CD4-positive, alpha-beta memory T cell (primary cell): Measurements from ENCODE around the gene PHLDB3. TPM values are rescaled to one million over a fixed set of nuclear protein-coding genes. Genes with fewer than 3 reads are reported as not detected.

ENCODE experiments used
- CTCF ChIA-PET: fragments of 350-600 bp; sonication (Branson Sonifier 250); formaldehyde crosslinking; loops from one replicate; lab custom pipeline; 2021; ENCODE audit warnings: inconsistent platforms; ENCODE audit not compliant: partially characterized antibody; lab: Charles Lee
- POLR2A ChIA-PET: fragments of 350-600 bp; sonication (Branson Sonifier 250); formaldehyde crosslinking; loops from one replicate; lab custom pipeline; 2021; ENCODE audit not compliant: partially characterized antibody; lab: Charles Lee
- DNase-seq, 5 donors: peaks; one replicate each; pipeline versions ENCODE4 v3.0.0 to v3.0.0-alpha.2; 2020 to 2022; ENCODE audit warnings: mixed read lengths in 1 of 5
- H3K27ac ChIP-seq: one replicate; pipeline ENCODE4 v1.7.0; 2013; ENCODE audit warnings: low read depth, low read length
- H3K27me3 ChIP-seq: 2 replicates; pipeline ENCODE4 v1.7.0; 2013; ENCODE audit warnings: mild to moderate bottlenecking, low read length, moderate library complexity; ENCODE audit not compliant: insufficient read depth
- H3K36me3 ChIP-seq: 2 replicates; pipeline ENCODE4 v1.7.0; 2013; ENCODE audit warnings: mild to moderate bottlenecking, low read length, moderate library complexity; ENCODE audit not compliant: insufficient read depth
- H3K4me1 ChIP-seq: 2 replicates; pipeline ENCODE4 v1.7.0; 2013; ENCODE audit warnings: mild to moderate bottlenecking, low read length, moderate library complexity; ENCODE audit not compliant: insufficient read depth
- H3K4me3 ChIP-seq, 2 donors: one replicate each; pipeline ENCODE4 v1.7.0; 2013; ENCODE audit warnings: low read length in 2 of 2, mild to moderate bottlenecking in 1 of 2
- H3K9me3 ChIP-seq, 2 donors: one replicate each; pipeline ENCODE4 v1.7.0; 2013; ENCODE audit warnings: low read length in 2 of 2, control low read depth in 1 of 2; ENCODE audit not compliant: control insufficient read depth in 1 of 2
- H3K27ac Mint-ChIP-seq, 7 donors: one replicate each; pipeline ENCODE4 v1.8.0; 2020 to 2021; ENCODE audit warnings: mixed read lengths in 7 of 7, mild to moderate bottlenecking in 6 of 7, inconsistent platforms in 3 of 7, moderate library complexity in 3 of 7
- H3K27me3 Mint-ChIP-seq, 2 donors: one replicate each; pipeline ENCODE4 v1.8.0; 2020 to 2021; ENCODE audit warnings: mixed read lengths in 2 of 2
- H3K36me3 Mint-ChIP-seq, 2 donors: one replicate each; pipeline ENCODE4 v1.8.0; 2020 to 2021; ENCODE audit warnings: mixed read lengths in 2 of 2, inconsistent platforms in 1 of 2, mild to moderate bottlenecking in 1 of 2
- H3K4me1 Mint-ChIP-seq, 4 donors: one replicate each; pipeline ENCODE4 v1.8.0; 2020 to 2021; ENCODE audit warnings: mixed read lengths in 4 of 4, mild to moderate bottlenecking in 1 of 4
- H3K4me3 Mint-ChIP-seq, 8 donors: one replicate each; pipeline ENCODE4 v1.8.0; 2020 to 2021; ENCODE audit warnings: mixed read lengths in 8 of 8, mild to moderate bottlenecking in 7 of 8, moderate library complexity in 6 of 8, inconsistent platforms in 3 of 8
- H3K9me3 Mint-ChIP-seq, 8 donors: one replicate each; pipeline ENCODE4 v1.8.0; 2020 to 2021; ENCODE audit warnings: mixed read lengths in 8 of 8, mild to moderate bottlenecking in 5 of 8, inconsistent platforms in 3 of 8, moderate library complexity in 1 of 8
- intact Hi-C: fragments of 100-400 bp; cut with micrococcal nuclease; formaldehyde crosslinking; loops from one replicate; pipeline ENCODE4 v1.15.1; 2023
- polyA plus RNA-seq, 2 donors: library from polyadenylated mRNA; unstranded; fragments of 300-500 nt; fragmentation: Illumina TruSeq; gene quantifications; one replicate each; pipeline ENCODE4 v1.2.3, GENCODE V29; 2021
- total RNA-seq, 2 experiments: library from RNA; stranded (reverse); gene quantifications; one replicate each; pipeline ENCODE4 v1.2.3, GENCODE V29; 2021

The PHLDB3 gene
- total and polyA plus RNA-seq, 4 experiments from 2014 or later = 1.3 to 47.3 (median 21.2) TPM

DNA sequence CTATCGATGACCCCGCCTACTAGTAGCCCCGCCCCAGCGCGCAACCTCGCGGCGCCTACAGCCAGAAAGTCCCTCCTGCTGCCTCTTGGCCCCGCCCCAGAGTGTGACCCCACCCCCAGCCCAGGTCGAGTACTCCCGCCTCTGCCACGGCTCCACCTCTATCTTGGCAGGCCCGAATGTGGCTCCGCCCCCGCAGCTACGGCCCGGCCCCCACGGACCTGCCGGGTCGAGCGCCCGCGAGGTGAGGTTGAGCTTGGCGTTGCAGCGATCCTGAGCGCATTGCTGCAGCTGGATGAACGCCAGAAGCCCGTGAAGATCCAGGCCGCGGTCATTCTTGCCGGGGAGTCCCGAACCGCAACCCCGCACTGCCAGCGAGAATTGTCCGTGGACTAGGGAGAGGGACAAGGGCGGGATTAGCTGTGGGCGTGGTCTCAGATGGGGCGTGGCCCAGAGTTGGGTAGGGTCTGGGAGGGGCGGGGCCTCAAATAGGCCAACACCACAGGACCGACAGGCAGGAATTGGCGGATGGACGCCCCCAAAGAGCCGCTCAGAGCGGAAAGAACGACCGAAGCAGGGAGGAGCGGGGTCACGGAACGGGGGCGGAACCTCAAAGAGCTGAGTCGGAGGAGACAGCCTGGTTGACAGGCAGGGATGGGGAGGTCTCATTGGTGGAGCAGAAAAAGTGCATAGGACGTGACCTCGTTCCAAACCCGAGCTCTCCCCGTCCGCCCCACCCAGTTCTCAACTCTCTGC lies 41.0 kb downstream of the PHLDB3 start:
- Mint-ChIP-seq H3K9me3 (no peaks in the 10 kb centered on the region), H3K36me3 (peaks cover 0 to 2% of the 10 kb centered on the region in 2 donors), H3K4me3 (peak overlapping the region; percentile 90 to 98 (median 94)), H3K27me3 (no peaks in the 10 kb centered on the region), H3K27ac (peak overlapping the region; percentile 95 to 100 (median 99)), H3K4me1 (peaks cover 25 to 64% (median 43%) of the 10 kb centered on the region in 4 donors)
- H3K9me3 ChIP-seq = no peaks in the 10 kb centered on the region
- peak overlapping the region; percentile 79 to 98 for H3K4me3 ChIP-seq
- ChIA-PET POLR2A (interaction anchor here (0.8 to 4.9 kb wide), 27 partner anchors 11 to 205 kb away, joined by 3 to 107 read pairs (median 5); partner anchors contain the start of genes ETHE1, IRGQ, PHLDB3 and PINLYP), CTCF (interaction anchor here (0.7 to 4.0 kb wide), 14 partner anchors 11 to 133 kb away, joined by 3 to 34 read pairs (median 4); partner anchors contain the start of genes IRGQ, PHLDB3 and ZNF576)
- peaks cover 34% of the 10 kb centered on the region for H3K4me1 ChIP-seq
- intact Hi-C loops = loop anchor here (1.0 to 5.0 kb wide), 5 partner anchors 12 to 205 kb away; partner anchors contain the start of genes IRGQ, PHLDB3 and ZNF576
- peak overlapping the region; percentile 80 for H3K27ac ChIP-seq
- no peaks in the 10 kb centered on the region for H3K36me3 ChIP-seq
- H3K27me3 ChIP-seq = no peaks in the 10 kb centered on the region
- peak; percentile 98 to 100 (median 98) for DNase-seq

DNA sequence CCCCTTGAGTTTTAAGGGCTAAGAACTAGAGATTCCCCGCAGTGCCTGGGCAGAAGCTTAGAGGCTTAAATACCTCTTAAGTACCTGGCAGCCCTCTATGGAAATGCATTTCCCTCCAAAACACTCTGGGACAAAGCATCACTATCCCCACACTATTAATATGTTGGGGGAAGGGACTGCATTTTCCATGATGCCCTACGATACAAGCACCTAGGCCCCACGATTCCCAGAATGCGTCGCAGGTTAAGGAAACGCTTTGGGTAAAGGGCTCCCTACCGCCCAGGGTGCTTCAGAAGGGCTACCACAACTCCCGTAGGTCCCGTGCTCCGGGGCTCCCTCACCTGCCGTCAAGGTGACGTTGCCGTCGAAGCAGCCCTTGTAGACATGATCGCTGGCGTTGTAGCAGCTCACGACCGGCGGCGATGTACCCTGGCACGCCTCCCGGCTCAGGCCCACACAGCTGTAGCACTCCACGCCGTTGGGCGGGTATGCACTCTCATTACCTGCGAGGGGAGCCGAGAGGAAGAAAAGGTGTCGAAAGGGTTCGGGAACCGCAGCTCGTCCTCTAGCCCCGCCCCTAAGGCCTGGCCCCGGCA lies 41.7 kb downstream of the PHLDB3 start:
- CTCF ChIA-PET = interaction anchor here (0.9 to 4.0 kb wide), 12 partner anchors 12 to 133 kb away, joined by 3 to 34 read pairs (median 6); partner anchors contain the start of genes IRGQ, PHLDB3 and ZNF576
- Histone ChIP-seq H3K36me3 (no peaks in the 10 kb centered on the region), H3K27ac (peak overlapping the region; percentile 80), H3K4me3 (peak overlapping the region; percentile 34 to 98), H3K9me3 (no peaks in the 10 kb centered on the region), H3K27me3 (no peaks in the 10 kb centered on the region), H3K4me1 (peaks cover 27% of the 10 kb centered on the region)
- Mint-ChIP-seq H3K27ac (peak overlapping the region; percentile 95 to 100 (median 99)), H3K27me3 (no peaks in the 10 kb centered on the region), H3K4me1 (peaks cover 21 to 57% (median 37%) of the 10 kb centered on the region in 4 donors), H3K9me3 (no peaks in the 10 kb centered on the region), H3K36me3 (peaks cover 0 to 2% of the 10 kb centered on the region in 2 donors), H3K4me3 (peak overlapping the region; percentile 90 to 98 (median 94))
- intact Hi-C loops = loop anchor here (1.0 to 5.0 kb wide), 5 partner anchors 12 to 205 kb away; partner anchors contain the start of genes IRGQ, PHLDB3 and ZNF576
- DNase-seq = no peak
- POLR2A ChIA-PET = interaction anchor here (0.9 to 4.9 kb wide), 20 partner anchors 12 to 206 kb away, joined by 3 to 107 read pairs (median 9); partner anchors contain the start of genes ETHE1, IRGQ, PHLDB3 and PINLYP

GRCh38 chr19:43462383-43462782 lies 42.2 kb downstream of the PHLDB3 start:
- Histone ChIP-seq H3K36me3 (no peaks in the 10 kb centered on the region), H3K4me3 (no peak overlapping the region), H3K27ac (no peak overlapping the region), H3K4me1 (peaks cover 22% of the 10 kb centered on the region), H3K9me3 (no peaks in the 10 kb centered on the region), H3K27me3 (no peaks in the 10 kb centered on the region)
- peak overlapping the region; percentile 28 to 98 (median 92) for H3K4me3 Mint-ChIP-seq
- no peaks in the 10 kb centered on the region for H3K27me3 Mint-ChIP-seq
- POLR2A ChIA-PET = interaction anchor here (1.5 to 4.9 kb wide), 8 partner anchors 12 to 133 kb away, joined by 5 to 107 read pairs (median 29); partner anchors contain the start of genes ETHE1, IRGQ, PHLDB3 and ZNF576
- DNase-seq = no peak
- peaks cover 17 to 52% (median 33%) of the 10 kb centered on the region in 4 donors for H3K4me1 Mint-ChIP-seq
- H3K36me3 Mint-ChIP-seq = peaks cover 0 to 2% of the 10 kb centered on the region in 2 donors
- intact Hi-C loops = loop anchor here (2.0 to 5.0 kb wide), 2 partner anchors 16 to 135 kb away; partner anchors contain the start of genes IRGQ and ZNF576
- H3K27ac Mint-ChIP-seq = peak overlapping the region; percentile 65 to 100 (median 99)
- CTCF ChIA-PET = interaction anchor here (0.9 to 4.0 kb wide), 10 partner anchors 12 to 132 kb away, joined by 3 to 34 read pairs (median 12); partner anchors contain the start of gene PHLDB3
- H3K9me3 Mint-ChIP-seq = no peaks in the 10 kb centered on the region

DNA sequence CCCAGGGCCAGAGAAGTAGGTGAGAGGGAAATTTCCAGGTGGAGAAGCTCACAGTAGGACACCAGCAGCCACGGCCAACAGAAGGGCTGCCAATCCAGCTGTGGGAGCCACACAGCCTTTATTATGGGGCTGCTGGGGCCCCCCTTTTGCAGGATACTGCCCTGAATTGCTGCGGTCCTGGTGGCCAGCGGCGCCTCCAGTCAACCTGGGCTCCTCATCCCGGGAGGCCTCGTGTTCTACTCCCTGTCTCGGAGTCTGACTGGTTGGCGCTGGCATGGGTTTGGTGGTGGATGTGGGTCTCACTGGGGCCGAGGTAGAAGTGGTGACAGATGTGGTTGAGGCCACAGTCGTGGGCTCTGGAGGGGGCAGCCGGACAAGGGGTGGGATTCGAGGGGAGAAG lies 43.2 kb downstream of the PHLDB3 start:
- Histone ChIP-seq H3K4me3 (no peak overlapping the region), H3K27me3 (no peaks in the 10 kb centered on the region), H3K9me3 (no peaks in the 10 kb centered on the region), H3K27ac (no peak overlapping the region), H3K36me3 (no peaks in the 10 kb centered on the region), H3K4me1 (peaks cover 20% of the 10 kb centered on the region)
- DNase-seq = no peak
- H3K9me3 Mint-ChIP-seq = no peaks in the 10 kb centered on the region
- ChIA-PET POLR2A (interaction anchor here (0.8 to 2.2 kb wide), 4 partner anchors 14 to 134 kb away, joined by 3 to 12 read pairs (median 3); partner anchors contain the start of gene PHLDB3), CTCF (interaction anchor here (1.2 to 2.4 kb wide), 5 partner anchors 14 to 133 kb away, joined by 3 to 15 read pairs (median 4); no protein-coding TSS in a partner anchor)
- peaks cover 0 to 2% of the 10 kb centered on the region in 2 donors for H3K36me3 Mint-ChIP-seq
- H3K27ac Mint-ChIP-seq = peak overlapping the region in 4 of 7 donors; percentile 51 to 84 (median 84)
- intact Hi-C loops = loop anchor here (5.0 kb wide), 1 partner anchor 136 kb away; the partner anchor contains the start of genes IRGQ and ZNF576
- H3K27me3 Mint-ChIP-seq = no peaks in the 10 kb centered on the region
- H3K4me3 Mint-ChIP-seq = peak overlapping the region in 2 of 8 donors; percentile 25 to 28
- peaks cover 14 to 47% (median 29%) of the 10 kb centered on the region in 4 donors for H3K4me1 Mint-ChIP-seq

DNA sequence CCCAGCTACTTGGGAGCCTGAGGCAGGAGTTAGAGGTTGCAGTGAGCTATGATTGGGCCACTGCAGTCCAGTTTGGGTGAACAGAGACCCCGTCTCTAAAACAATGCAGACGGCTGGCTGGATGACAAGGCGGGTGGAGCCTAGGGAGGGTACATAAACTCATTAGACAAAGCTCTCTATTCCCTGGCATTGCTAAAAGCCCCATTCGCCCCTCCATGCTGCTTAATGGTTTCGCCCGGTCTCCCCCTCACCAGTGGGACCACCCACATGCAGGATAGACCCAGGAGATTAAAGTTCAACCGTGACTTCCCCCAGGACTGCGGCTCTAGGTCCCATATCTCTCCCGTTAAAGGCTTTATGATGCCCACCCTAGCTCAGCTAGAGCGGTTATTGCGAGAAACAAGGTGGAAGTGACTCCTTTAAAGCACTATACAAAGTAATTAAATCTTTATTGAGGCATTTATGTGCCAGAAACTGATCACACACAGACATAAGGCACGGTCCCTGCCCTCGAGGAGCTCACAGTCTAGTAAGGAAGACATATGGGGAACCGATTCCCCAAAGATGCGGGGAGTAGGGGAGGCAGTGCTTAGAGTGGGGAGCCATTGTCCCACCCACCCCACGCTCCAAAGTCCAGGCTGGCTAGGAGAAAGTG lies 44.1 kb downstream of the PHLDB3 start:
- POLR2A ChIA-PET = interaction anchor here (0.8 to 2.2 kb wide), 5 partner anchors 14 to 134 kb away, joined by 3 to 12 read pairs (median 3); partner anchors contain the start of gene PHLDB3
- Mint-ChIP-seq H3K27ac (peak overlapping the region in 4 of 7 donors; percentile 7 to 83 (median 38)), H3K36me3 (peaks cover 0 to 2% of the 10 kb centered on the region in 2 donors), H3K27me3 (no peaks in the 10 kb centered on the region), H3K4me3 (no peak overlapping the region), H3K4me1 (peaks cover 8 to 40% (median 24%) of the 10 kb centered on the region in 4 donors), H3K9me3 (no peaks in the 10 kb centered on the region)
- DNase-seq = no peak
- CTCF ChIA-PET = interaction anchor here (0.6 to 5.5 kb wide), 8 partner anchors 10 to 208 kb away, joined by 3 to 21 read pairs (median 4); no protein-coding TSS in a partner anchor
- intact Hi-C loops = loop anchor here (5.0 kb wide), 1 partner anchor 137 kb away; the partner anchor contains the start of genes IRGQ and ZNF576
- Histone ChIP-seq H3K36me3 (no peaks in the 10 kb centered on the region), H3K4me3 (no peak overlapping the region), H3K27me3 (no peaks in the 10 kb centered on the region), H3K9me3 (no peaks in the 10 kb centered on the region), H3K4me1 (peaks cover 20% of the 10 kb centered on the region), H3K27ac (no peak overlapping the region)

GRCh38 chr19:43457809-43458208 lies 46.7 kb downstream of the PHLDB3 start:
- Mint-ChIP-seq H3K27ac (no peak overlapping the region), H3K36me3 (no peaks in the 10 kb centered on the region), H3K9me3 (no peaks in the 10 kb centered on the region), H3K4me1 (peaks cover 4 to 23% (median 13%) of the 10 kb centered on the region in 4 donors), H3K4me3 (no peak overlapping the region), H3K27me3 (no peaks in the 10 kb centered on the region)
- no peaks in the 10 kb centered on the region for H3K36me3 ChIP-seq
- H3K9me3 ChIP-seq = no peaks in the 10 kb centered on the region
- intact Hi-C loops = no loop called here
- no peak overlapping the region for H3K27ac ChIP-seq
- no peak overlapping the region for H3K4me3 ChIP-seq
- H3K4me1 ChIP-seq = peaks cover 8% of the 10 kb centered on the region
- H3K27me3 ChIP-seq = no peaks in the 10 kb centered on the region
- ChIA-PET POLR2A (interaction anchor here (1.0 to 1.4 kb wide), 2 partner anchors 9 to 68 kb away, joined by 3 read pairs; no protein-coding TSS in a partner anchor), CTCF (interaction anchor here (1.6 to 5.5 kb wide), 4 partner anchors 11 to 136 kb away, joined by 3 to 21 read pairs (median 12); no protein-coding TSS in a partner anchor)
- DNase-seq = no peak
